Smooth muscle cell (in vitro differentiated cells): ENCODE results near the gene MCHR1. TPM values are rescaled to one million over a fixed set of nuclear protein-coding genes. Genes with fewer than 3 reads are reported as not detected.

Experiments
- DNase-seq: peaks from one replicate; lab custom pipeline; 2025; ENCODE audit not compliant: unreplicated experiment; lab: John Stamatoyannopoulos, UW
- H2AFZ ChIP-seq: fragments of 200-600 bp; sonication (generic); 2 replicates; pipeline ENCODE4 v1.6.0; 2016; ENCODE audit warnings: antibody characterized with exemption, low read depth, mild to moderate bottlenecking
- H3F3A ChIP-seq: fragments of 200-600 bp; sonication (generic); 2 replicates; pipeline ENCODE4 v1.6.0; 2017; ENCODE audit warnings: antibody characterized with exemption, low read depth
- H3K27ac ChIP-seq: fragments of 200-600 bp; sonication (generic); 2 replicates; pipeline ENCODE4 v1.5.1; 2016; ENCODE audit warnings: low read depth, mild to moderate bottlenecking
- H3K27me3 ChIP-seq: fragments of 200-600 bp; sonication (generic); 2 replicates; pipeline ENCODE4 v1.6.1; 2016; ENCODE audit warnings: low read depth, mild to moderate bottlenecking
- H3K36me3 ChIP-seq: fragments of 200-600 bp; sonication (generic); 2 replicates; pipeline ENCODE4 v1.5.1; 2016; ENCODE audit warnings: low read depth
- H3K4me1 ChIP-seq: fragments of 200-600 bp; sonication (generic); 2 replicates; pipeline ENCODE4 v1.5.1; 2016; ENCODE audit warnings: low read depth
- H3K4me2 ChIP-seq: fragments of 200-600 bp; sonication (generic); 2 replicates; pipeline ENCODE4 v1.6.0; 2016; ENCODE audit warnings: mild to moderate bottlenecking
- H3K4me3 ChIP-seq: fragments of 200-600 bp; sonication (generic); 2 replicates; pipeline ENCODE4 v1.5.1; 2016; ENCODE audit warnings: mild to moderate bottlenecking
- H3K79me2 ChIP-seq: fragments of 200-600 bp; sonication (generic); 2 replicates; pipeline ENCODE4 v1.6.0; 2016; ENCODE audit warnings: low read depth, mild to moderate bottlenecking
- H3K9ac ChIP-seq: fragments of 200-600 bp; sonication (generic); 2 replicates; pipeline ENCODE4 v1.6.0; 2016; ENCODE audit warnings: low read depth
- H3K9me3 ChIP-seq: fragments of 200-600 bp; sonication (generic); replicated peaks from 2 replicates; pipeline ENCODE4 v1.5.1; 2016; ENCODE audit warnings: low read depth
- H4K20me1 ChIP-seq: fragments of 200-600 bp; sonication (generic); 2 replicates; pipeline ENCODE4 v1.6.0; 2016; ENCODE audit warnings: low read depth
- WGBS: methylation state at CpG from one replicate; pipeline ENCODE4 v1.1.7; 2016; ENCODE audit warnings: low lambda C conversion rate; 5-methylcytosine and 5-hydroxymethylcytosine counted together
- polyA plus RNA-seq: library from polyadenylated mRNA; unstranded; fragments of >200 nt; fragmentation: Nextera tagmentation; extraction: Ambion mirVana; gene quantifications from 2 replicates; pipeline ENCODE4 v1.2.1, GENCODE V29; 2016
- total RNA-seq: library from RNA; depleted of rRNA; stranded (reverse); fragments of >200 nt; gene quantifications from 2 replicates; pipeline ENCODE4 v1.2.3, GENCODE V29; 2014
- TF ChIP-seq, protein P1 (sequence below): fragments of 200-600 bp; sonication (generic); IDR thresholded peaks from 2 replicates; pipeline ENCODE4 v1.5.1; 2017; ENCODE audit warnings: borderline replicate concordance, mild to moderate bottlenecking, antibody characterized with exemption; ENCODE audit not compliant: insufficient read depth, poor library complexity, severe bottlenecking

MCHR1 gene
- total and polyA plus RNA-seq, 2 experiments from 2014 or later = 18.9 to 24.6 TPM

DNA sequence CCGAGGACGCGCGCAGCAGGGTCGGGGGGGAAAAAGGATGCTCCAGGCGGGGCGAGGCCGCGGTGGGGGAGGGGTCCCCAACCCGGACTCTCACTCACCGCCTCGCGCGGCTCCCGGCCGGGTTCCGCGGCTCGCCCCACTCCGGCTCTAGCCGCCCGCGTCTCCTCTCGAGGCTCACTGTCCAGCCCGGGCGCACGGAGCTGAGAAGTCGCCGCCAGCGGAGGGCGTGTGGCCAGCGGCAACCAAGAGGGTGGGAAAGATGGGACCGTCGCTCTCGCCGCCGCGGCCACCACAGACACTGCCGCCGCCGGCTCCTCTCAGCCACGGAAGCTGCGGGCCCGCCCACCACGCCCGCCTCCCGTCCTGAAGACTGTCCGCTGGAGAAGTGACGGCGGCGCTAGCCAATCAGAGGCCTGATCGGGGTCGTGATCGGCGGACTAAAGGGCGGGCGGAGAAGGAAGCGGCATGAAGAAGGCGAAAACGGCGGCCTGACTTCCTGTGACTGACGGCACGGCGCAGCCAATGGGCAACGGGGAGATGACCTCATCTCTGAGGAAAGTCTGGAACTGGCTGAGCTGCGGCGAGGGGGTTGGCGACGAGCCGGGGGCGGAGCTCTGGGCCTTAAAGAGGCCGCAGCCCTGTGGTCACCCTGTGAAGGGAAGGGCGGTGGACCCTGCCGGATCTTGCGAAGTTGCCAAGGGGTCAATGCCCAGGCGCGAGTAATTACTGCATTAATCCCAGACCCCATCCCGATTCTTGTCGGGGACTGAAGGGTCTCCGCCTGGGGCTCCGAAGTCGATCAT is 42.7 kb upstream of the MCHR1 start, which contains the start of gene MRTFA:
Gene MRTFA (minus strand): TSS at position 340 of the 803 bp plus-strand sequence.
- H3K27ac ChIP-seq = peak within 1 kb of the TSS; percentile 89
- TF ChIP-seq, protein P1, sequence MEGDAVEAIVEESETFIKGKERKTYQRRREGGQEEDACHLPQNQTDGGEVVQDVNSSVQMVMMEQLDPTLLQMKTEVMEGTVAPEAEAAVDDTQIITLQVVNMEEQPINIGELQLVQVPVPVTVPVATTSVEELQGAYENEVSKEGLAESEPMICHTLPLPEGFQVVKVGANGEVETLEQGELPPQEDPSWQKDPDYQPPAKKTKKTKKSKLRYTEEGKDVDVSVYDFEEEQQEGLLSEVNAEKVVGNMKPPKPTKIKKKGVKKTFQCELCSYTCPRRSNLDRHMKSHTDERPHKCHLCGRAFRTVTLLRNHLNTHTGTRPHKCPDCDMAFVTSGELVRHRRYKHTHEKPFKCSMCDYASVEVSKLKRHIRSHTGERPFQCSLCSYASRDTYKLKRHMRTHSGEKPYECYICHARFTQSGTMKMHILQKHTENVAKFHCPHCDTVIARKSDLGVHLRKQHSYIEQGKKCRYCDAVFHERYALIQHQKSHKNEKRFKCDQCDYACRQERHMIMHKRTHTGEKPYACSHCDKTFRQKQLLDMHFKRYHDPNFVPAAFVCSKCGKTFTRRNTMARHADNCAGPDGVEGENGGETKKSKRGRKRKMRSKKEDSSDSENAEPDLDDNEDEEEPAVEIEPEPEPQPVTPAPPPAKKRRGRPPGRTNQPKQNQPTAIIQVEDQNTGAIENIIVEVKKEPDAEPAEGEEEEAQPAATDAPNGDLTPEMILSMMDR = no peak
- peak within 1 kb of the TSS; percentile 99 for H3K4me2 ChIP-seq
- peak within 1 kb of the TSS; percentile 99 for H2AFZ ChIP-seq
- 1% methylated on average over 68 of the region's 82 CpGs for WGBS
- DNase-seq = peak; percentile 93
- no peaks in the 10 kb centered on the region for H3K27me3 ChIP-seq
- no peaks in the 10 kb centered on the region for H3K9me3 ChIP-seq
- peaks cover 52% of the 10 kb centered on the region for H3K79me2 ChIP-seq
- H3K4me3 ChIP-seq = peak within 1 kb of the TSS; percentile 88
- H3K36me3 ChIP-seq = no peaks in the 10 kb centered on the region
- H3K4me1 ChIP-seq = peaks cover 8% of the 10 kb centered on the region
- H3F3A ChIP-seq = no peaks in the 10 kb centered on the region
- H3K9ac ChIP-seq = peak within 1 kb of the TSS; percentile 94
- H4K20me1 ChIP-seq = peaks cover 47% of the 10 kb centered on the region

DNA sequence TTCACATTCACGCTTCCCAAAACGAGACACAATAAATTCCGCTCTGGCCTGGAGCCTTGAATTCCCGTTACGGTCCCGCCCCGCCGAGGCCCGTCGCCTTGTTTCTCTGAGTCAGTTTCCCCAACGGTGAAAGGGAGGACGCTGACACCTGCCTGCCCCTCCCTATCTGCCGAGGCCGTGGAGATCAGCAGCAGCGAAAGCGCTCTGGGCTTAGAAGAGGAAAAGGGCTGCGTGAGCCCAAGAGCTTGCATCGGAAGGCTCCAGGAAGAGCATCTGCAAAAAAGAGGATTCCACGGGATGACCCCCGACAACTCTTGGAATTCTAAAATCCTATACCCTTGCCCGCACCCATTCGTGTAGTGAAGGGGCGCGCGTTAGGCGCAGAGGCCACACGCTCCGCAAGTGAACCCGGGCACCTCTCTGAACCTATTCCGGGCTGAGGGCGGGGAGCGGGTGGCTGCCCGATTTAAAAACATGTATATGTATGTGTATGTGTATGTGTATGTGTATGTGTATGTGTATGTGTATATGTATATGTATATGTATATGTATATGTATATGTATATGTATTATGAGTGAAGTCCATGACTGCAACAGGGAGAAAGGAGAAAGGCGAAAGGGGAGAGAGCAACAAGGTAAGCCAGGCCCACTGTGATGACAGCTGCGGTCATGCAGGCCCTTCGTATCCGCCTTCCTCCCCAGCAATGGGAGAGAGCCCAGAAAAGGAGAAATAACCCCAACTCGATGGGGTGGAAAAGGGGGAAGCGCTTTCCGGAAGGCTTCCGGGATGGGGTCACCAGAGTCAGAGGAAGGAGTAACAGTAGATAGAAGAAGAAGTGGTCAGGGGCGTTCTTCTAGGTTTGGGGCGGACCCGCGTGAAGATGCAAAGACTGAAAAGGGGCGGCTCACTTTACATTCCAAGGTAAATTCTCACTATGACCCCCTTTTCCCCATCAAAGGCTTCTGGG is 41.8 kb upstream of the MCHR1 start:
- DNase-seq = no peak
- Histone ChIP-seq H2AFZ (peak overlapping the region; percentile 99), H3F3A (no peaks in the 10 kb centered on the region), H3K27ac (peak overlapping the region; percentile 88), H3K4me2 (peak overlapping the region; percentile 99), H3K4me3 (peak overlapping the region; percentile 88), H3K9ac (peak overlapping the region; percentile 89), H4K20me1 (peaks cover 38% of the 10 kb centered on the region), H3K4me1 (peaks cover 8% of the 10 kb centered on the region), H3K27me3 (no peaks in the 10 kb centered on the region), H3K9me3 (no peaks in the 10 kb centered on the region), H3K79me2 (peaks cover 43% of the 10 kb centered on the region), H3K36me3 (no peaks in the 10 kb centered on the region)
- WGBS = 35% methylated on average over 46 of the region's 46 CpGs
- TF ChIP-seq, protein P1 = no peak

DNA sequence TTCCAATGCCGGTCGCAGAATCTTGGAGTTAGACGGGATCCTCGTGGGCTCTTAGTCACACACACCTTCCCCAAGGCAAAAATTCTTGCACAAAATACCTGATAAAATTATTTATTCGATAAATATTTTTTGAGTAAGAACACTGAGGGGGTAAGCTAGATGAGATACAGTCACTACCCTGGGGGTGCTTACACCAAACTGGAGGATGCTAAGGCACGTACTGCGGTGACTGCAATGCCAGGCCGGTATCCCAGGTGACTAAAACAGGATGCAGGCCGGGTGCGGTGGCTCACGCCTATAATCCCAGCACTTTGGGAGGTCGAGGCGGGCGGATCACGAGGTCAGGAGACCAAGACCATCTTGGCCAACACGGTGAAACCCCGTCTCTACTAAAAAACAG is 41.0 kb upstream of the MCHR1 start:
- Histone ChIP-seq H3K79me2 (peaks cover 35% of the 10 kb centered on the region), H3K27ac (no peak overlapping the region), H3K9ac (no peak overlapping the region), H4K20me1 (peaks cover 30% of the 10 kb centered on the region), H3K4me1 (peaks cover 8% of the 10 kb centered on the region), H3K36me3 (no peaks in the 10 kb centered on the region), H3K4me3 (no peak overlapping the region), H2AFZ (no peak overlapping the region), H3K27me3 (no peaks in the 10 kb centered on the region), H3K9me3 (no peaks in the 10 kb centered on the region), H3K4me2 (no peak overlapping the region), H3F3A (no peaks in the 10 kb centered on the region)
- no peak for DNase-seq
- WGBS = 96% methylated on average over 17 of the region's 17 CpGs
- TF ChIP-seq, protein P1 = no peak
